MM.1S (cell line): ENCODE data around the gene PARD3.

Source experiments
- EZH2 ChIP-seq: fragments of 300-600 bp; sonication (generic); optimal IDR thresholded peaks from 2 replicates; pipeline ENCODE3; 2017; ENCODE audit warnings: low read depth, mild to moderate bottlenecking, antibody characterized with exemption, low read length, mixed read lengths
- EZH2phosphoT487 ChIP-seq: fragments of 300-600 bp; sonication (generic); IDR thresholded peaks from 2 replicates; pipeline ENCODE4 v1.6.1; 2018; ENCODE audit warnings: antibody characterized with exemption, low read length
- TF ChIP-seq, protein P1 (sequence below): fragments of 300-600 bp; sonication (generic); IDR thresholded peaks from 2 replicates; pipeline ENCODE4 v1.5.1; 2016; ENCODE audit warnings: antibody characterized with exemption, low read length, mixed read lengths

DNA sequence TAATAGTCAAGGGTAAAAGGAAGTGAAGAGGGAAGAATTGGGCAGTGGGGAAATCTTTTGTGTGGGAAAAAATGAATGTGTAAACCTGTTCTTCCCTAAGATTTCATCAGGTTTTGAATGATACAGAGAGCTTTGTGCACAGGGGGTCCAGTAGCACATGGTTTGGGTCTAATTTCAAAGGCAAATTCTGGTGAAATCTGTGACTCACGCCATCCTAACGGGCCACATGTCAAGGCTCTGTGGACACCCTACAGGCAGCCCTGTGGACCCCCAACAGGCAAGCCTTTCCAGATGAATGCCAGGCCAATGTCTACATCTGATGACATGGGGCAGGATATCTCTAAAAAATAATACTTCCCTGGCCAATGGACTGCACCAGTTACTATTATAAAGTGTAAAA is 309.8 kb downstream of the PARD3 start:
- TF ChIP-seq, protein P1, sequence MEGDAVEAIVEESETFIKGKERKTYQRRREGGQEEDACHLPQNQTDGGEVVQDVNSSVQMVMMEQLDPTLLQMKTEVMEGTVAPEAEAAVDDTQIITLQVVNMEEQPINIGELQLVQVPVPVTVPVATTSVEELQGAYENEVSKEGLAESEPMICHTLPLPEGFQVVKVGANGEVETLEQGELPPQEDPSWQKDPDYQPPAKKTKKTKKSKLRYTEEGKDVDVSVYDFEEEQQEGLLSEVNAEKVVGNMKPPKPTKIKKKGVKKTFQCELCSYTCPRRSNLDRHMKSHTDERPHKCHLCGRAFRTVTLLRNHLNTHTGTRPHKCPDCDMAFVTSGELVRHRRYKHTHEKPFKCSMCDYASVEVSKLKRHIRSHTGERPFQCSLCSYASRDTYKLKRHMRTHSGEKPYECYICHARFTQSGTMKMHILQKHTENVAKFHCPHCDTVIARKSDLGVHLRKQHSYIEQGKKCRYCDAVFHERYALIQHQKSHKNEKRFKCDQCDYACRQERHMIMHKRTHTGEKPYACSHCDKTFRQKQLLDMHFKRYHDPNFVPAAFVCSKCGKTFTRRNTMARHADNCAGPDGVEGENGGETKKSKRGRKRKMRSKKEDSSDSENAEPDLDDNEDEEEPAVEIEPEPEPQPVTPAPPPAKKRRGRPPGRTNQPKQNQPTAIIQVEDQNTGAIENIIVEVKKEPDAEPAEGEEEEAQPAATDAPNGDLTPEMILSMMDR, result no peak
- no peak for TF ChIP-seq EZH2phosphoT487
- TF ChIP-seq EZH2, result no peak
